Fibroblast of pulmonary artery (primary cell): ENCODE results near the gene CTCF.

Experiments used
- DNase-seq: peaks from one replicate; pipeline ENCODE4 v3.0.0-alpha.2; 2010; ENCODE audit warnings: low read depth
- H3K4me3 ChIP-seq: replicated peaks from 2 replicates; pipeline ENCODE4 v1.5.1; 2011; ENCODE audit warnings: low read depth, mild to moderate bottlenecking, control low read depth, low read length, moderate library complexity
- TF ChIP-seq, protein P1 (sequence below): IDR thresholded peaks from 2 replicates; pipeline ENCODE4 v1.5.1; 2011; ENCODE audit warnings: mild to moderate bottlenecking, control low read depth, low read length, inconsistent platforms; ENCODE audit errors: missing control alignments

Gene CTCF

DNA sequence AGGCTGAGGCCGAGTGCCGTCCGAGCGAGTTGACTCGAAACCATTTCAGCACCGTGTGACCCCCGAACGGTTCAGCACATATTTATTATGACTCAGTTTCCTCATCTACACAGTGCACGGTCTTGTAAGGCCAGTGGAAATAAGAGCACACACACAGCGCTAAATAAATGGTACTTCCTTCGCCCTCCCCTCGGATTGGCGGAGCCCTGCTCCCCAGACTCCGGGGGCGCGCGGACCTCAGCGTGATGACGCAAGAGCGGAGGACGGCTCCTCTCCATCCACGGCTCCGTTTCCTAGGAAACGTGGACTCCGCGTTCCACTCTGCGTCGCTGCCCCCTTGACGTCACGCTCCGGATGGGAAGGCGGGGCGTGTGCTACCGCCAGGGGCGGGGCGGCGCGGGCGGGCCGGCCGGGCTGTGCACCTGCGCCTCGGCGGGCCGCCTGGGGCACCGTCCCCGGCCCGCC is 98.3 kb downstream of the CTCF start, which contains the start of gene PARD6A:
PARD6A (plus strand) TSS at position 397 of the 465 bp plus-strand sequence. CDS start 79 bp downstream, outside the sequence.
- TF ChIP-seq, protein P1, sequence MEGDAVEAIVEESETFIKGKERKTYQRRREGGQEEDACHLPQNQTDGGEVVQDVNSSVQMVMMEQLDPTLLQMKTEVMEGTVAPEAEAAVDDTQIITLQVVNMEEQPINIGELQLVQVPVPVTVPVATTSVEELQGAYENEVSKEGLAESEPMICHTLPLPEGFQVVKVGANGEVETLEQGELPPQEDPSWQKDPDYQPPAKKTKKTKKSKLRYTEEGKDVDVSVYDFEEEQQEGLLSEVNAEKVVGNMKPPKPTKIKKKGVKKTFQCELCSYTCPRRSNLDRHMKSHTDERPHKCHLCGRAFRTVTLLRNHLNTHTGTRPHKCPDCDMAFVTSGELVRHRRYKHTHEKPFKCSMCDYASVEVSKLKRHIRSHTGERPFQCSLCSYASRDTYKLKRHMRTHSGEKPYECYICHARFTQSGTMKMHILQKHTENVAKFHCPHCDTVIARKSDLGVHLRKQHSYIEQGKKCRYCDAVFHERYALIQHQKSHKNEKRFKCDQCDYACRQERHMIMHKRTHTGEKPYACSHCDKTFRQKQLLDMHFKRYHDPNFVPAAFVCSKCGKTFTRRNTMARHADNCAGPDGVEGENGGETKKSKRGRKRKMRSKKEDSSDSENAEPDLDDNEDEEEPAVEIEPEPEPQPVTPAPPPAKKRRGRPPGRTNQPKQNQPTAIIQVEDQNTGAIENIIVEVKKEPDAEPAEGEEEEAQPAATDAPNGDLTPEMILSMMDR = no peak

DNA sequence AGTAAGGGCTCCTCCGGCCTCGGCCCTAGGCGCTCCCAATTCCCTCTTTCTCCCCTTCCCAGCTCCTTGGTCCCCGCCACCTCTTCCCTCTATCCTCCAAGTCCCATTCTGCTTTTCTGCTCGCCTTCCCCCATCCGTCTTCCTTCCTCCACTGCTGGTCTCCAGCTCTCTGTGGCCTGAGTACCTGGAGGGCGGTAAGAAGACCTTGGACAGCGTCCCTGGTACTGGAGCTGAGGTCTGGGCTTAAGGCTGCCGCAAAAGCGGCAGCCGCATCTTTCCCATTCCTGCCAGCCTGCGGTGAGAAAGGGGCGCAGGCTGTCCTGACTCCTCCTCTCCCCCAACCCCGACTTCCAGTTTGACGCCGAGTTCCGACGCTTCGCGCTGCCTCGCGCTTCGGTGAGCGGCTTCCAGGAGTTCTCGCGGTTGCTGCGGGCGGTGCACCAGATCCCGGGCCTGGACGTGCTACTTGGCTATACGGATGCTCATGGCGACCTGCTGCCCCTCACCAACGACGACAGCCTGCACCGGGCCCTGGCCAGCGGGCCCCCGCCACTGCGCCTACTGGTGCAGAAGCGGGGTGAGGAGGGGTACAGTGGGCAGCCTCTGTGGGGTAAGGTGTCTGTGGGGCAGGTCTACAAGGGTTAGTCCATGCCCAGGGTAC is 98.9 kb downstream of the CTCF start:
- peak overlapping the region; percentile 41 for H3K4me3 ChIP-seq
- TF ChIP-seq, protein P1 = no peak
- peak; percentile 51 for DNase-seq

More for the DNA sequence above, 98.3 kb downstream of the CTCF start, which contains the start of gene PARD6A:
- peak; percentile 97 for DNase-seq
- peak within 1 kb of the TSS; percentile 92 for H3K4me3 ChIP-seq

DNA sequence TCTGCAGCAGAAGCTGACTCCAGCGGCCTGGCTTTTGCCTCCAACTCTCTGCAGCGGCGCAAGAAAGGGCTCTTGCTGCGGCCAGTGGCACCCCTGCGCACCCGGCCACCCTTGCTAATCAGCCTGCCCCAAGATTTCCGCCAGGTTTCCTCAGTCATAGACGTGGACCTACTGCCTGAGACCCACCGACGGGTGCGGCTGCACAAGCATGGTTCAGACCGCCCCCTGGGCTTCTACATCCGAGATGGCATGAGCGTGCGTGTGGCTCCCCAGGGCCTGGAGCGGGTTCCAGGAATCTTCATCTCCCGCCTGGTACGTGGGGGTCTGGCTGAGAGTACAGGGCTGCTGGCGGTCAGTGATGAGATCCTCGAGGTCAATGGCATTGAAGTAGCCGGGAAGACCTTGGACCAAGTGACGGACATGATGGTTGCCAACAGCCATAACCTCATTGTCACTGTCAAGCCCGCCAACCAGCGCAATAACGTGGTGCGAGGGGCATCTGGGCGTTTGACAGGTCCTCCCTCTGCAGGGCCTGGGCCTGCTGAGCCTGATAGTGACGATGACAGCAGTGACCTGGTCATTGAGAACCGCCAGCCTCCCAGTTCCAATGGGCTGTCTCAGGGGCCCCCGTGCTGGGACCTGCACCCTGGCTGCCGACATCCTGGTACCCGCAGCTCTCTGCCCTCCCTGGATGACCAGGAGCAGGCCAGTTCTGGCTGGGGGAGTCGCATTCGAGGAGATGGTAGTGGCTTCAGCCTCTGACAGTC is 99.7 kb downstream of the CTCF start:
- TF ChIP-seq, protein P1 = no peak
- DNase-seq = no peak
- no peak overlapping the region for H3K4me3 ChIP-seq

DNA sequence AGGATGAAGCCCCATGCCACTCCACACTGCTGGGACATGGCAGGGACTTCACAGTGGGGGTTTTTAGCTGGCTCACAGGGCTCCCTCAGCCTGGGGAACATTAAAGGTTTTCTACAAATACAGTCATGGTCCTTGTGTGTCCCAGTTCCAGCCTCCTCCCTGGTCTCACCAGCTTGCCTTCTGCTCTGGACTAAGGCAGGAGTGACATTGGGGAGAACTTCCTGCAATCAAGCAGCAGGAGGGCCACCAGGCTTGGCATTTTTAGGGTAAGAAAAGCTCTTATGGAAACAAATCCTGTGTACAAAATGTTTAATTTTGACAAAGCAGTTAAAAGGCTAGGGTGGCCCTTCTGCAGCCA is 100.3 kb downstream of the CTCF start:
- no peak for DNase-seq
- TF ChIP-seq, protein P1 = no peak
- H3K4me3 ChIP-seq = no peak overlapping the region

DNA sequence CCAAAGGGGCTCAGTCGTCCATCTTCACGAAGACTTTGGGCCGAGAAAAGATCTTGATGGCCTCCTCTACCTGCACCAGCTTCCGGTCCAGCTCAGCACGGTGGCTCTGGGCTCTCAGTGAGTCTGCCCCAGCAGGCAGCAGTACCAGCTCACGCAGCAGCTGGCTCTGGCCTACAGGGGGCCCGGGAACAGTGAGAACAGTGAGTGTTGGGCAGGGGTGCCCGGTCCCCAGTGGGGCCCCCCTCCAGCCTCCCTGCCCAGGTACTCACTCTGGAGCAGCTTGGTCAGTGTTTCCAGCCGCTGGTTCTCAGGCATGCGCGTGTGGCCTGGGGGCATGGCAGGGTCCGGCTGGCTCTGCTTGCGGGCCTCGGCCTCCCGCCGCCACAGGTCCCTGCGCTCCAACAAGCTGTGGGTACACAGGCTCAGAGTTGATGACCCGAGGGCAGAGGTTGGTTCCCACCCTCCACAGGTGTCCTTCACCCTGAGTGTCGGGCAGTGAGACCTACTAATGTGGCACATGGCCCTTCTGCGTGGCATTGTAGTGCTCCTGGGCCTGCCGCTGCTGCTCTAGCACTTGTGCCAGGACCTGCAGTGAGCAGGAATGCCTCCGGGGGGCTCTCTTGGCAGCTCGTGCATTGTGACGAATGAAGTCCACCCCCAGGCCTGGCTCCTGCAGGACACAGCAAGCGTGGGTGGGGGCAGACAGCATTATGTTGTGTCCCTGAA is 101.0 kb downstream of the CTCF start:
- no peak overlapping the region for H3K4me3 ChIP-seq
- TF ChIP-seq, protein P1 = peak; percentile 23
- DNase-seq = no peak

DNA sequence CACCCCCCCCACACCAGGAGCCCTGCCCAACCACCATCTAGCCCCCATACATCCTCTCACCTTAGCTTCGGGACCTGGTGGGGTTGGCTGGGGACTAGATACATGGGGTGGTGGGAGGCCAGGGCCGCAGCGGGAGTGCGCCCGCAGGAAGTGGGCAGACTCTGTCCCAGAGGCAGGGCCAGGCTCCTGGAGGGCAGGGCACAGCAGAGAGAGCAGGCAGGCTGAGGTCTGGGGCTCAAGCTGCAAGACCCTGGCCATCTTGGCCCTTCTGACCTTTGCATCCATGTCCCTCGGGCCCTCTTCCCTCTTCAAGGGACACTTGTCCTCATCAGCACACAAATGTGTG is 101.5 kb downstream of the CTCF start:
- TF ChIP-seq, protein P1 = no peak
- DNase-seq = no peak
- H3K4me3 ChIP-seq = no peak overlapping the region
